HG03064 (cell line): Measurements from ENCODE around the gene GABRE.

Experiments
- ATAC-seq: cut with Tn5 transposase; IDR thresholded peaks from one replicate; pipeline ENCODE4 v1.9.1; 2021; ENCODE audit warnings: low read depth; ENCODE audit not compliant: unreplicated experiment

The GABRE gene

GRCh38 chrX:151974336-151975227 lies at the start of gene GABRE:
GABRE (minus strand) TSS chrX:151974676; CDS start chrX:151974625, 51 bp downstream.
- no peak for ATAC-seq

DNA sequence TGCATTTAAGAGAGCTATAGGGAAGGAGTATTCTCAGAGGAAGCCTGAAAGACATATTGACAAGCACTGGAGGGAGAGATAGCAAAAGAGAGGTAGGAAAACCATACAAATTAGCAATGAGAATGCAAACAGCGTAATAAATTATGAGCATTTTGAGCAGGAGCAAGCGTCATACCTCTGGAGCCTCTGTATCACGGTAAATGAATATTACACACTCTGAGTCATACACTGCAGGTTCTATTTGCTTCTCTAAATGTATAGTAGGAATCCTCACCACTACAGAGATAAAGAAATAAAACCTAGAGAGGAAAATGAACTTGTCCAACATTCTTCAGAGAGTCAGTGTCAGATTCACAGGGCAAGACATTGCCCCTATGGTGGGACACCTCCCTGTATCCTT lies 46.4 kb upstream of the GABRE start:
- no peak for ATAC-seq

GRCh38 chrX:151999813-152000212 lies 25.3 kb upstream of the GABRE start:
- ATAC-seq = no peak

DNA sequence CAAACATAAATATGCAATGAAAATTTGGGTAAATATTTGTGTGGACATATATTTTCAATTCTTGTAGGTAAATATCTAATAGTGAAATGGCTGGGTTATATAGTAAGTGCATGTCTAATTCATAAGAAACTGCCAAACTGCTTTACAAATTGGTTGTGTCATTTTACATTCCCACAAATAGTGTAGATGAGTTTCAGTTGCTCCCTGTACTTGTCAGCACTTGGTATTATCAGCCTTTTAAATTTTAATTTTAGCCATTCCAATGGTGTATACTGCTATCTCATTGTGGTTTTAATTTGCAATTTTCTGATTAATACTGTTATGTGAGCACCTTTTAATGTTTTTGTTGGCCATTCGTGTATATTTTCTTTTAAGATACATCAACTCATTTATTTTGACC lies 23.1 kb upstream of the GABRE start:
- ATAC-seq = no peak

DNA sequence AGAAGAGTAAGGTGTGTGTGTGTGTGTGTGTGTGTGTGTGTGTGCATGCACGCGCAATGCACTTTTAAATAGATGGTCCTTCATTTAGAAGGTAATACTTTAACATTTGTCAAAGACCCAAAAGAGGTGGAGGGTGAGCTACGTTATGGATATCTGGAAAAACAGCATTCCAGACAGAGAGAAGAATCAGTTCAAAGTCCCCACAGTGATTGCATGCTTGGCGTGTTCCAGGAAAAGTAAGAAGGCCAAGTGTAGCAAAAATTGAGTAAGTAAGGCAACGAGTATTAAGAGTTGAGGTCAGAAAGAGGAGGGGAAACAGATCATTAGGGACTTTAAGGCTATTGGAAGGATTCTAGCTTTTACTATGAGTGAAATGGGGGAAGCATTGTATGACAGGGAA lies 21.9 kb upstream of the GABRE start:
- ATAC-seq = no peak

- ATAC-seq = no peak
Measured at GRCh38 chrX:151994476-151994875, 20.0 kb upstream of the GABRE start.

DNA sequence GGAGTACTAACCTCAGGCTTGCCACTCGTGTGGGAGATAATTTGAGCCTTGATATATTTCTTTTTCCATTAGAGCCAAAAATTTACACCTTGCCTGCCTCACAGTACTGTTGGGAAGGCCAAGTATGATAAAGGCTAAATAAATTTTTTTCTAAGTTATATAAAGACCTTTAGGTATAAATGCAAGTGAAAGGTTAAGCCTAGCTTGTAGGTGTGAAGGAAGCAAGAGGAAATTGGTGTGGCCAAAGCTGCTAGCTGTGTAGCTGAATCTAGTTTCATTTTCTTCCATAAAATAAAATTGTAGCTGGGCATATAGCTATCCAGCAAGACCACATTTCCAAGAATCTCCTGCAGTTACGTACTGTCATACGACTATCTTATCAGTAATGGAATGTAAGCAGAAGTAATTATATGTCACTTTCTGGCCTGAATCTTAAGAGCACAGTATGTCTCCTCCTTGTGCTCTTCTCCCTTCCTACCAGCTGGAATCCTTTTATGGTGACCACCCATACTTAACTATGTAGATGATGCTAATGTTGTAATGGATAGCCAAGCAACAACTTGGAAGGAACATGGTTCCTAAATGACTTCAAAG lies 14.3 kb upstream of the GABRE start:
- no peak for ATAC-seq

- ATAC-seq = no peak
Measured at GRCh38 chrX:151987108-151987507, 12.6 kb upstream of the GABRE start.

DNA sequence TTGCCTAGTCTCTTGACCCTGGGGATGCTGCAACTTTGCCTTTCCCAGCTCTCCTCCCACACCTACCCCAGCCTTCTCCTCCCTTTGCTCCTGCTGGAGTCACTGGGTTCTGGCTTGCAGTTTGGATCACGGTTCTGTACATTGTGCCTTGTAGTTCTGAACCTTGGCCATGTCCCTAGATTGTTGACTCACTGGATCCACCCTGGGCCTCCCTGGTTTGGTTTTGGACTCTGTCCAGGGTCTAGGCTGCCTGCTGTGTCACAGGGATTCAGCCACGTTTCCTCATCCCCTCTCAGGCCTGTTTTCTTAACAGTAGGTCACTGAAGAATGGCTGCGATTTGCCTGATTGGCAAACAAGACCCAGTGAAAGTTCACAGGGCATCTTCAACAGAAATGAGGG lies 11.5 kb upstream of the GABRE start:
- no peak for ATAC-seq

- no peak for ATAC-seq
Measured at GRCh38 chrX:151985531-151985930, 11.1 kb upstream of the GABRE start.

GRCh38 chrX:151984902-151985301 lies 10.4 kb upstream of the GABRE start:
- no peak for ATAC-seq

DNA sequence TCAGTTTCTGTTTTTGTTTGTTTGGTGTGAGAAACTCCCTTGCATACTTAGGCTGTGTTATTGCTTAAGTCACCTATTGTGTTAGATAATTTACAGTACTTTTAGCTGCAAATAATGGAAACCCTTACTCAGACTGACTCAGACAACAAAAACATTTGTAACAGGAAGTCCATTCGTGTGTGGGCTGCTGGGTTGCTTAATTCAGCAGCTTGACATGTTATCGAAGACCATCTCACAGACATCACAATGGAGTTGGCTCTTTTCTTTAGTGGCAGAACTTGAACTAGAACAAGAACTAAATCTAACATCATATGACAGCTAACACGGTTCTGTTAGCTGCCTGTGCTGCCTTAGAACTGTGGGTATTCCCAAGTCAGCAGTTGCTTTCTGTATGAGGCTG lies 9.9 kb upstream of the GABRE start:
- no peak for ATAC-seq

- ATAC-seq = no peak
Measured at GRCh38 chrX:151983186-151983585, 8.7 kb upstream of the GABRE start.

DNA sequence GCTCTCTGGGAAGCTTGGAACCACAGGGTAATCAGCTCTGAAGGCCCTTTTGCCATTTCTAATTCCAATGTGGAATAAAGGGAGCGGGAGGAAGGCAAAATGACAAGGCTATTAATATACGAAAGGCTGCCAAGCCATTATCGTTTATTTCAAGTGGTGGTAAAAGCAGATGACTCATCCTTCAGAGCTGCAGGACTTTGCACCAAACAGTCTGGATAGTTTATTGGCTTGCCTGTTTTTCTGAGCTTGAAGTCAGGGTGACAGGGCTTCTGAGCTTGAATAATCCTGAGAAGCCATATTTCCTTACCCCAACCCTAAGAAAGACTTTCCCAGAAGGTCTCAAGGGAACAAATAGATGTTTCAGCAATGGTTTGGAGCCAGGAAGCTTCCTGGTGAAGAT lies 7.7 kb upstream of the GABRE start:
- no peak for ATAC-seq

DNA sequence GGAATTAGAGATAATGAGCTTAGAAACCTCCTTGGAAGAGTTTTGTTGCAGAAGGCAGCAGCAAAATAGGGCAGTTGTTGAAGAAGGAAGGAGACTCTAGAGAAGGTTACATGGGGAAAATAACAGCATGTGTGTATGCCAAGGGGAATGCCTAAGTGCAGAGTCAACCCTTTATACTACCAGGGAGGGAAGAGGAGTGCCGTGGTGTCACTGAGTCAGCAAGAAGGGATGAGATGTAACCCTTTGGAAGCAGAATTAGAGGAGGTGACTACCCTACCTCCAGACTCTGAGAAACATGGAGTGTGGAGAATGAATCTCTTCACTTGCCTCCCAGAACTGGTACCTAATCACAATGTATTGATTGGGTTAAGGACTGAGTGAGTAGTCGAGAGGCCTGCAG lies 6.7 kb upstream of the GABRE start:
- ATAC-seq = no peak

DNA sequence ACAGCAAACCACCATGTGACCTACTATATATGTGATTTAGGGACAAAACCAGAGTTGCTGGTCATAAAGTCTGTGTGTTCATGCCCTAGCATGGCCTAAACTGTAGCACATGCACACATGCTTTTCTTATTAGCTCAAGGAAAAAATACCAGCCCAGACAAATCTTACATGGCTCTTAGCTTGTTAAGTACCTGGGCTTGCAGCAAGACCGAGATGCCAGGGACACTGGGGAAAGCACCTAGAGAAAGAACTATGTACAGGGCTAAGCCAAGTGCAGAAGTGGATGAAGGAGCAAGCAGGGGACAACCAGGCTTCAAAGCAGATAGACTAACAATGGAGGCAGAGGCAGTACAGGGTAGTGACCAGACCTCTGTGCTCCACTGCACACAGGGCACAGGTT lies 3.4 kb upstream of the GABRE start:
- ATAC-seq = no peak

GRCh38 chrX:151977009-151977408 lies 2.5 kb upstream of the GABRE start:
- no peak for ATAC-seq

DNA sequence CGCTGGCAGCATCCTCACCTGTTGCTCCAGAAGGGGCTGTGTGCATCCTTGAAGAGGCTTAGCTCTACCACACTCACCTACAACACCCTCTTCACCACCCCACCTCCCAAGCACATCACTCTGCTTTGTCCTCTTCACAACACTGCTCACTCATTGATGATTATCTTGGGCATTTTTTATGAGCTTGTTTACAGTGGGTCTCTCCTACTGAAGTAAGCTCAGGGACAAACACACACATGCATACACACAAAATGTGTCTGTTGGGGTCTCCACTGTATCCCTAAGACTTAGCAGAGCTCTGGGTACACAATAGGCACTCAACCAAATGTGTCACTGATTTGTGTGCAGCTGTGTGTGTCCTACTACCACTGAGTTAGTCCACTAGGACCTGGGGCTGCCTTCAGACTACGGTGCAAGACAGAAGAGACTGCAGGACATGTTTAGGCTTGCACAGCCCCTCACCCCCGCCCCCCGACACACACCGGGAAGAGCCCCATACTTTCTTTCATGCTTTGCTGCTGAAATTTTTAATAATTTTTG lies 1.3 kb upstream of the GABRE start:
- ATAC-seq = no peak

DNA sequence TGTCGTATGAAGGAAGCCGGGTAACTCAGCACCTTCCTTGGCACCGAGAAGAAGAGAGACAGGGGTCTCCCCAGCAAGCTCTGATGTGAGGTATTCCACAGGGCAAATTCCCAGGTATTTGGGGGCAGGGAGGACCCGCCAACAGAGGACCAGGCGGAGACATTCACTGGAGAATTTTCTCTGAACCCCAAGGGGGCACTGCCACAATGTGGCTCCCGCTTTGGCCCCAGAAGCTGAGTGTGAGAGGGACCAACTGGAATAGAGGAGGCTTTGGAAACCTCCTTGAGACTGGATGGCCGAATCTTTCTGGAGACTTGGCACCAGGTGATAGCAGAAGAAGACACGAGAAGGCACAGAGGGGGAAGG lies 735 bp upstream of the GABRE start:
- ATAC-seq = no peak

DNA sequence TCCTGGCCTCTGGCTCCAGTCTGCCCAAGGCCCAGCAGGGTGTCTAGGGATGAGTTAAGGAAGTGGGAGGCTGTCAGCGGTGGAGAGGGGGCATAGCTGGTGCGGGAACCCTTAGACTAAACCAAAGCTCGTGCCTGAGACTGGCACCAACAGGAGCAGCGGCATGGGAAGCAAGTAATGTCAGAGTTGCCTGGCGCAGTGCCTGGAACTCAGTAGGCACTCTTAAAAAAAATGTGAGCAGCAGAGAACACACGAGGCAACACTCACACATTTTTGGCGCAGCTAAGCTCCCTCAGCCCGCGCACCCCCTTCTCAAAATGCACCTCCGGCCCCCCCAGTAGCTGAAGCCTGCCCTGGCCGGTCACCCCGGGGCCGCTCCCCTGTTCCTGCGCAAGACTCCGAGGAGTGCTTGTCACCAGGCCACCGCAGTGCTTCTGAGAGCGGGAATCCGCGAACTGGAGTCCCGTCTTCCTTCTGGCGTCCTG lies 583 bp downstream of the GABRE start:
- no peak for ATAC-seq

DNA sequence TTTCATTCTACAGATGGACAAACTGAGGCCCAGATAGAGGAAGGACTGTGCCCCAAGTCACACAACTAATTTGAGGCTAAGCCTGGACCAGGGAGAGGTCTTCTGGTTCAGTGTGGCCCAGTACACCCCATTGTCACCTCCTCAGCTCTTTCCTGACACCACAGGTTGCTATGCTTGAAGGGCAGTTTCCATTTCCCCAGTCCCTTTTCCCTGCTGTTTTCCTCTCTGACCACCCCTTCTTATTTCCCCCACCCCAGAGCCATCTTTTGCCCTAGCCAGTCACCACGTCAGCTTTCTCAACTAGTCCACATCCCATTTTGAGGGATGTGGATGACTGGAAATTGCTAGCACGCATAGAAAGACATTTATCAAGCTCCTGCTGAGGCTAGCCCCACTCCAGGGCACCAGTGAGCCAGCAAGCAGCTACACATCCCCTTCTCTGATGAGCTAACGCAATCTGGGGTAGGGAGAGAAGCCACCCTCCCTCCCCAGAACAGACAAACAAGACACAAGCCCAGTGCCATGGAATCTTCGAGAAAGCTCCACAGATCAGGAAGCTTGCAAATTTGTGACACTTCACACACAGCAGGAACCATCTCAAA lies 1.3 kb downstream of the GABRE start:
- ATAC-seq = no peak
